HepG2 (cell line): ENCODE measurements around the gene IL1RL2. TPM values are rescaled to one million over a fixed set of nuclear protein-coding genes. Genes with fewer than 3 reads are reported as not detected.

Experiments used
- BRD4 ChIP-seq: sonication (generic); formaldehyde crosslinking; IDR thresholded peaks from 2 replicates; pipeline ENCODE4 v1.4.0; 2020; ENCODE audit warnings: missing genetic modification reagents
- CAMTA2 ChIP-seq: sonication (generic); formaldehyde crosslinking; IDR thresholded peaks from 2 replicates; pipeline ENCODE4 v1.4.0; 2020; ENCODE audit warnings: mild to moderate bottlenecking, missing genetic modification reagents, borderline replicate concordance
- IRX3 ChIP-seq: sonication (generic); formaldehyde crosslinking; IDR thresholded peaks from 2 replicates; pipeline ENCODE4 v1.8.1; 2023; ENCODE audit warnings: mild to moderate bottlenecking, low read depth, missing genetic modification reagents, borderline replicate concordance
- KDM4B ChIP-seq: sonication (generic); formaldehyde crosslinking; IDR thresholded peaks from 2 replicates; pipeline ENCODE4 v1.4.0; 2020; ENCODE audit warnings: missing genetic modification reagents
- KMT2B ChIP-seq: IDR thresholded peaks from 2 replicates; pipeline ENCODE4 v1.6.1; 2016; ENCODE audit warnings: missing genetic modification reagents, missing compliant biosample characterization
- SP140L ChIP-seq: sonication (generic); formaldehyde crosslinking; IDR thresholded peaks from 2 replicates; pipeline ENCODE4 v1.4.0; 2020; ENCODE audit warnings: missing genetic modification reagents, borderline replicate concordance
- ZBTB21 ChIP-seq: sonication (generic); formaldehyde crosslinking; IDR thresholded peaks from 2 replicates; pipeline ENCODE4 v1.4.0; 2020; ENCODE audit warnings: missing genetic modification reagents
- ZNF10 ChIP-seq: sonication (generic); formaldehyde crosslinking; IDR thresholded peaks from 2 replicates; pipeline ENCODE4 v1.4.0; 2020; ENCODE audit warnings: mild to moderate bottlenecking, low read depth, missing genetic modification reagents, borderline replicate concordance
- ZNF296 ChIP-seq: sonication (generic); formaldehyde crosslinking; conservative IDR thresholded peaks from 2 replicates; pipeline ENCODE4 v1.5.0; 2020; ENCODE audit warnings: mild to moderate bottlenecking, missing genetic modification reagents
- ZNF615 ChIP-seq: sonication (generic); formaldehyde crosslinking; IDR thresholded peaks from 2 replicates; pipeline ENCODE4 v1.5.0; 2020; ENCODE audit warnings: mild to moderate bottlenecking, missing genetic modification reagents, borderline replicate concordance
- polyA plus RNA-seq, 8 experiments: library from polyadenylated mRNA; depleted of rRNA in 3 of 8; stranded (reverse) in 7 of 8; unstranded in 1 of 8; fragments of >200 nt; fragmentation: Illumina TruSeq in 4 of 8; extraction: Trizol in 4 of 8; gene quantifications; 2 replicates each; pipeline versions ENCODE4 v1.2.1 to v1.2.3, GENCODE V29; 2011 to 2016; ENCODE audit warnings: low read depth in 4 of 8, missing spikeins in 1 of 8, mixed read lengths in 1 of 8; ENCODE audit not compliant: insufficient read depth in 1 of 8
- total RNA-seq, 5 experiments: library from RNA; depleted of rRNA; stranded (reverse); fragments of >200 nt; fragmentation: Illumina TruSeq; extraction: Trizol; gene quantifications; 2 replicates each; pipeline ENCODE4 v1.2.3, GENCODE V29; 2016; ENCODE audit warnings: low read depth in 1 of 5
- TF ChIP-seq, protein P1 (sequence below): sonication (generic); formaldehyde crosslinking; IDR thresholded peaks from 2 replicates; pipeline ENCODE4 v1.5.0; 2020; ENCODE audit warnings: mild to moderate bottlenecking, missing genetic modification reagents
- TF ChIP-seq, protein P2 (sequence below): sonication (generic); formaldehyde crosslinking; IDR thresholded peaks from 2 replicates; pipeline ENCODE4 v1.4.0; 2020; ENCODE audit warnings: mild to moderate bottlenecking, missing genetic modification reagents
- TF ChIP-seq, protein P3 (sequence below), 2 experiments: sonication (generic) in 1 of 2; formaldehyde crosslinking in 1 of 2; IDR thresholded peaks; 2 replicates each; pipeline versions ENCODE4 v1.4.0 to v1.6.1; 2018 to 2020; ENCODE audit warnings: missing genetic modification reagents in 2 of 2, borderline replicate concordance in 1 of 2, low read depth in 1 of 2, mild to moderate bottlenecking in 1 of 2, missing biosample characterization in 1 of 2
- TF ChIP-seq, protein P4 (sequence below): sonication (generic); formaldehyde crosslinking; IDR thresholded peaks from 2 replicates; pipeline ENCODE4 v1.5.0; 2020; ENCODE audit warnings: missing genetic modification reagents
- TF ChIP-seq, protein P5 (sequence below): sonication (generic); formaldehyde crosslinking; IDR thresholded peaks from 2 replicates; pipeline ENCODE4 v1.5.1; 2020; ENCODE audit warnings: missing genetic modification reagents, mild to moderate bottlenecking, borderline replicate concordance

IL1RL2 gene
- total and polyA plus RNA-seq, 2 of the 13 experiments (the other 11 are each of a cell fraction or from before 2014, with no cell fraction given): 0.03 TPM; not detected in 1

DNA sequence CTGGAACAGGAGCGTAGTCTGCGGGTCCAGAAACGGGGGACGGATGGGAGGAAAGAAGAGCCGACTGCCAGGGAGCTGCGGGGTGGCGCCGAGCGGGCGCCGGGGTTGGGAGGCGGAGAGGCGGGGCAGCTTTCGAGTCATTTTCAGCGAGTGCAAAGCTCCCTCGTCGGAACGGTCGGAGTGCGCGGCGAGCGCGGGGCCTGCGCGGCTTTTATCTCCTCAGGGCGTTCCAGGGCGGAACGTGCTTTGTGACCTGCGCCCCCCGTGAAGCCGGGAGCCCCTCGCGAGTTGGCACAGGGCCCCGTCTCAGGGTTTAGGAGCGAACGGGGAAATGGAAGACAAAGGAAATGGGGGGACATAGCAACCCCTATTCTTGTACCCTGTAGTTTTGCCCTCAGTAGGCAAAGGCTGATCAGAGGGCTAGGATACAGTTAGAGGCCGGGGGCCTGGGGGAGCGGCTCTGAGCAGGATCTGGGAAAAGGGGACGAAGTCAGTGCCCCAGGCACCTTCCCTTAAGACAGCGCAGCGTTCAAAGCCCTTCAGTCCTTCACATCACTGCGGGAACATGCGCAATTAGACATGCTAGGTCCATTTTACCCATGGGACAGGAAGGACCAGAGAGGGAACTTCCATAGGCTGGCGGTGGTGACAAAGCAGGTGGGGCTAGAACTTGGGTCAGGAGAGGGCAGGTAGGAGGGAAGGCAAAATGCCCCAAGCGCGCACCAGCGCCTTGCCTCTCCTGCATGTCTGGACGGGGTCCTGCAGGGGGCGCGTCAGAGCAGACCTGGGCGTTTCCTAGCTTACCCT is 64.4 kb downstream of the IL1RL2 start (continued):
- TF ChIP-seq IRX3 (CRISPR knock-in tag): no peak
- TF ChIP-seq BRD4 (CRISPR knock-in tag): no peak
- no peak for TF ChIP-seq KDM4B
- TF ChIP-seq, protein P1, sequence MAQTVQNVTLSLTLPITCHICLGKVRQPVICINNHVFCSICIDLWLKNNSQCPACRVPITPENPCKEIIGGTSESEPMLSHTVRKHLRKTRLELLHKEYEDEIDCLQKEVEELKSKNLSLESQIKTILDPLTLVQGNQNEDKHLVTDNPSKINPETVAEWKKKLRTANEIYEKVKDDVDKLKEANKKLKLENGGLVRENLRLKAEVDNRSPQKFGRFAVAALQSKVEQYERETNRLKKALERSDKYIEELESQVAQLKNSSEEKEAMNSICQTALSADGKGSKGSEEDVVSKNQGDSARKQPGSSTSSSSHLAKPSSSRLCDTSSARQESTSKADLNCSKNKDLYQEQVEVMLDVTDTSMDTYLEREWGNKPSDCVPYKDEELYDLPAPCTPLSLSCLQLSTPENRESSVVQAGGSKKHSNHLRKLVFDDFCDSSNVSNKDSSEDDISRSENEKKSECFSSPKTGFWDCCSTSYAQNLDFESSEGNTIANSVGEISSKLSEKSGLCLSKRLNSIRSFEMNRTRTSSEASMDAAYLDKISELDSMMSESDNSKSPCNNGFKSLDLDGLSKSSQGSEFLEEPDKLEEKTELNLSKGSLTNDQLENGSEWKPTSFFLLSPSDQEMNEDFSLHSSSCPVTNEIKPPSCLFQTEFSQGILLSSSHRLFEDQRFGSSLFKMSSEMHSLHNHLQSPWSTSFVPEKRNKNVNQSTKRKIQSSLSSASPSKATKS: no peak
- TF ChIP-seq CAMTA2 (CRISPR knock-in tag): 0 out of 2 replicates have a peak, but pooled peaks have one; percentile 13
- TF ChIP-seq ZBTB21 (CRISPR knock-in tag): no peak
- TF ChIP-seq ZNF10 (CRISPR knock-in tag): no peak
- TF ChIP-seq, protein P2, sequence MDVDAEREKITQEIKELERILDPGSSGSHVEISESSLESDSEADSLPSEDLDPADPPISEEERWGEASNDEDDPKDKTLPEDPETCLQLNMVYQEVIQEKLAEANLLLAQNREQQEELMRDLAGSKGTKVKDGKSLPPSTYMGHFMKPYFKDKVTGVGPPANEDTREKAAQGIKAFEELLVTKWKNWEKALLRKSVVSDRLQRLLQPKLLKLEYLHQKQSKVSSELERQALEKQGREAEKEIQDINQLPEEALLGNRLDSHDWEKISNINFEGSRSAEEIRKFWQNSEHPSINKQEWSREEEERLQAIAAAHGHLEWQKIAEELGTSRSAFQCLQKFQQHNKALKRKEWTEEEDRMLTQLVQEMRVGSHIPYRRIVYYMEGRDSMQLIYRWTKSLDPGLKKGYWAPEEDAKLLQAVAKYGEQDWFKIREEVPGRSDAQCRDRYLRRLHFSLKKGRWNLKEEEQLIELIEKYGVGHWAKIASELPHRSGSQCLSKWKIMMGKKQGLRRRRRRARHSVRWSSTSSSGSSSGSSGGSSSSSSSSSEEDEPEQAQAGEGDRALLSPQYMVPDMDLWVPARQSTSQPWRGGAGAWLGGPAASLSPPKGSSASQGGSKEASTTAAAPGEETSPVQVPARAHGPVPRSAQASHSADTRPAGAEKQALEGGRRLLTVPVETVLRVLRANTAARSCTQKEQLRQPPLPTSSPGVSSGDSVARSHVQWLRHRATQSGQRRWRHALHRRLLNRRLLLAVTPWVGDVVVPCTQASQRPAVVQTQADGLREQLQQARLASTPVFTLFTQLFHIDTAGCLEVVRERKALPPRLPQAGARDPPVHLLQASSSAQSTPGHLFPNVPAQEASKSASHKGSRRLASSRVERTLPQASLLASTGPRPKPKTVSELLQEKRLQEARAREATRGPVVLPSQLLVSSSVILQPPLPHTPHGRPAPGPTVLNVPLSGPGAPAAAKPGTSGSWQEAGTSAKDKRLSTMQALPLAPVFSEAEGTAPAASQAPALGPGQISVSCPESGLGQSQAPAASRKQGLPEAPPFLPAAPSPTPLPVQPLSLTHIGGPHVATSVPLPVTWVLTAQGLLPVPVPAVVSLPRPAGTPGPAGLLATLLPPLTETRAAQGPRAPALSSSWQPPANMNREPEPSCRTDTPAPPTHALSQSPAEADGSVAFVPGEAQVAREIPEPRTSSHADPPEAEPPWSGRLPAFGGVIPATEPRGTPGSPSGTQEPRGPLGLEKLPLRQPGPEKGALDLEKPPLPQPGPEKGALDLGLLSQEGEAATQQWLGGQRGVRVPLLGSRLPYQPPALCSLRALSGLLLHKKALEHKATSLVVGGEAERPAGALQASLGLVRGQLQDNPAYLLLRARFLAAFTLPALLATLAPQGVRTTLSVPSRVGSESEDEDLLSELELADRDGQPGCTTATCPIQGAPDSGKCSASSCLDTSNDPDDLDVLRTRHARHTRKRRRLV (CRISPR knock-in tag): no peak
- no peak for TF ChIP-seq SP140L (CRISPR knock-in tag)
- no peak for TF ChIP-seq ZNF296
- TF ChIP-seq, protein P3, sequence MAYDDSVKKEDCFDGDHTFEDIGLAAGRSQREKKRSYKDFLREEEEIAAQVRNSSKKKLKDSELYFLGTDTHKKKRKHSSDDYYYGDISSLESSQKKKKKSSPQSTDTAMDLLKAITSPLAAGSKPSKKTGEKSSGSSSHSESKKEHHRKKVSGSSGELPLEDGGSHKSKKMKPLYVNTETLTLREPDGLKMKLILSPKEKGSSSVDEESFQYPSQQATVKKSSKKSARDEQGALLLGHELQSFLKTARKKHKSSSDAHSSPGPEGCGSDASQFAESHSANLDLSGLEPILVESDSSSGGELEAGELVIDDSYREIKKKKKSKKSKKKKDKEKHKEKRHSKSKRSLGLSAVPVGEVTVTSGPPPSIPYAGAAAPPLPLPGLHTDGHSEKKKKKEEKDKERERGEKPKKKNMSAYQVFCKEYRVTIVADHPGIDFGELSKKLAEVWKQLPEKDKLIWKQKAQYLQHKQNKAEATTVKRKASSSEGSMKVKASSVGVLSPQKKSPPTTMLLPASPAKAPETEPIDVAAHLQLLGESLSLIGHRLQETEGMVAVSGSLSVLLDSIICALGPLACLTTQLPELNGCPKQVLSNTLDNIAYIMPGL (CRISPR knock-in tag; IDR thresholded peaks at IDR 0.05; ENCODE audit: borderline replicate concordance in 1 of 2, low read depth in 1 of 2): peak; percentile 27 to 35; a peak in 1 of 4 replicates
- no peak for TF ChIP-seq KMT2B (CRISPR knock-in tag)
- TF ChIP-seq ZNF615 (CRISPR knock-in tag): no peak
- TF ChIP-seq, protein P4, sequence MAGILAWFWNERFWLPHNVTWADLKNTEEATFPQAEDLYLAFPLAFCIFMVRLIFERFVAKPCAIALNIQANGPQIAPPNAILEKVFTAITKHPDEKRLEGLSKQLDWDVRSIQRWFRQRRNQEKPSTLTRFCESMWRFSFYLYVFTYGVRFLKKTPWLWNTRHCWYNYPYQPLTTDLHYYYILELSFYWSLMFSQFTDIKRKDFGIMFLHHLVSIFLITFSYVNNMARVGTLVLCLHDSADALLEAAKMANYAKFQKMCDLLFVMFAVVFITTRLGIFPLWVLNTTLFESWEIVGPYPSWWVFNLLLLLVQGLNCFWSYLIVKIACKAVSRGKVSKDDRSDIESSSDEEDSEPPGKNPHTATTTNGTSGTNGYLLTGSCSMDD: no peak
- TF ChIP-seq, protein P5, sequence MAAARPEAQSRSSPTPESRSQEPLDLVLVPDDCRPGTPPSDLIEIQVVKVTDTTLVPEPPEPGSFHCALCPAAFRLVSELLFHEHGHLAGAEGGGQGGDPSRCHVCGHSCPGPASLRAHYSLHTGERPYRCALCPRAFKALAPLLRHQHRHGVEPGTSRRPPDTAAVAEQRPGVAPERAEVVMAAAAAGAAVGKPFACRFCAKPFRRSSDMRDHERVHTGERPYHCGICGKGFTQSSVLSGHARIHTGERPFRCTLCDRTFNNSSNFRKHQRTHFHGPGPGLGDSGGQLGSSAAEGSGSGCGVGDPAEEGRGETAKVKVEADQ (CRISPR knock-in tag): no peak
